Stimulated activated CD4-positive, alpha-beta T cell treated with anti-CD3 and anti-CD28 coated beads, Interleukin-15, amount 100 ng/mL, for 48 hours (primary cell): Measurements from ENCODE around the gene C1QC.

Experiments used
- DNase-seq, 2 donors: peaks; one replicate each; pipeline ENCODE4 v3.0.0-alpha.2; 2020; ENCODE audit warnings: low read depth in 2 of 2

Gene C1QC

GRCh38 chr1:22643381-22643780, at the start of gene C1QC:
Gene C1QC (plus strand): TSS chr1:22643633. CDS start chr1:22644024, 391 bp downstream.
- no peak for DNase-seq

- DNase-seq: no peak
Observed at GRCh38 chr1:22594396-22594795, 49.0 kb upstream of the C1QC start.

GRCh38 chr1:22595108-22595507, 48.3 kb upstream of the C1QC start:
- no peak for DNase-seq

DNA sequence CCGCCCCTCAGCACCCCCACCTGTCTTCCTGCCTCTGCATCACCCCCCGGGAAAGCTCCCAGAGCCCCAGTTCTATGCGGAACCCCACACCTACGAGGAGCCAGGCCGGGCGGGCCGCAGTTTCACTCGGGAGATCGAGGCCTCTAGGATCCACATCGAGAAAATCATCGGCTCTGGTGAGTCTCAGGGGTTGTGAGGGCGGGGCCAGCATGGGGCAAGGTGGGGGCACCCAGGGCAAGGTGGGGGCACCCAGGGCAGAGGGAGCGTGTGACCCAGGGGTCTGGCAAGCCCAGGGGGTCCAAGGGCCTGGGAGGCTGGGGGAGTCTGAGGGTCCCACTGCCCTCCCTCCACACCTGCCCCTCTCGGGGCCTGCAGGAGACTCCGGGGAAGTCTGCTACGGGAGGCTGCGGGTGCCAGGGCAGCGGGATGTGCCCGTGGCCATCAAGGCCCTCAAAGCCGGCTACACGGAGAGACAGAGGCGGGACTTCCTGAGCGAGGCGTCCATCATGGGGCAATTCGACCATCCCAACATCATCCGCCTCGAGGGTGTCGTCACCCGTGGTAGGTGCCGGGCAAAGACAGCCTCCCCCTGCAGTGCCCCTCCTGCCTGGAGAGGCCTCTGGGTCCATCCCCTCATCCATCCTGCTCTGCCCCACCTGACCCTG, 46.0 kb upstream of the C1QC start:
- no peak for DNase-seq

GRCh38 chr1:22597996-22598395, 45.4 kb upstream of the C1QC start:
- DNase-seq: no peak

DNA sequence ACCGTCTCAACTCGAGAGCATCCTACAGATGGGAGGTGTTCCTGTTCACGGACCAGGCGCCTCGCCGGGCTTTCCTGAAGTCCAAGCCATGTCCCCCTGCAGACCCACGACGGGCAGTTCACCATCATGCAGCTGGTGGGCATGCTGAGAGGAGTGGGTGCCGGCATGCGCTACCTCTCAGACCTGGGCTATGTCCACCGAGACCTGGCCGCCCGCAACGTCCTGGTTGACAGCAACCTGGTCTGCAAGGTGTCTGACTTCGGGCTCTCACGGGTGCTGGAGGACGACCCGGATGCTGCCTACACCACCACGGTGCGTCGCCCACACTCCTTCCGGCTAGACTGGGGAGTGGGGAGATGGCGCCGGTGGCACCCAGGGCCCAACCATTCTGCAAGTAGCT, 44.7 kb upstream of the C1QC start:
- no peak for DNase-seq

DNA sequence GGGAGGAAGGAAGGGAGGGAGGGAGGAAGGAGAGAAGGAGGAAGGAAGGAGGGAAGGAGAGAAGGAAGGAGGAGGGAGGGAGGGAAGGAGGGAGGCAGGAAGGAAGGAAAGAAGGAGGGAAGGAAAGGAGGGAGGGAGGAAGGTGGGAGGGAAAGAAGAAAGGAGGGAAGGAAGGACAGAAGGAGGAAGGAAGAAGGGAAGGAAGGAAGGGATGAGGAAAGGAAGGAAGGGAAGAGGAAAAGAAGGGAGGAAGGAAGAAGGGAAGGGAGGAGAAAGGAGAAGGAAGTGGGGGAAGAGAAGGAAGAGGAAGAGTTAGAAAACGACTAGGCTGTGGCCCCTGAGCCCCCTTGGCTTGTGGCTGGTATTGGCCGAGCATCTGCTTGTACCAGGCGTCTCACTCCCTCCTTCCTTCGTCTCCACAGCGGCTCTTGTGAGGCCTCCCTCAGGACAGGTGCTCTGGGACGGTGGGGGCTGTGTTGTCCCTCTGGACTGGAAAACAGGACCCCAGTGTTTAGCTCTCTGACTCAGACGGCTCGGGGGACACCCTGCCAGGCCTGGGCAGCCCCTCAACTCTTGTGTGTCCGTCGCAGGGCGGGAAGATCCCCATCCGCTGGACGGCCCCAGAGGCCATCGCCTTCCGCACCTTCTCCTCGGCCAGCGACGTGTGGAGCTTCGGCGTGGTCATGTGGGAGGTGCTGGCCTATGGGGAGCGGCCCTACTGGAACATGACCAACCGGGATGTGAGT, 43.2 kb upstream of the C1QC start:
- no peak for DNase-seq

DNA sequence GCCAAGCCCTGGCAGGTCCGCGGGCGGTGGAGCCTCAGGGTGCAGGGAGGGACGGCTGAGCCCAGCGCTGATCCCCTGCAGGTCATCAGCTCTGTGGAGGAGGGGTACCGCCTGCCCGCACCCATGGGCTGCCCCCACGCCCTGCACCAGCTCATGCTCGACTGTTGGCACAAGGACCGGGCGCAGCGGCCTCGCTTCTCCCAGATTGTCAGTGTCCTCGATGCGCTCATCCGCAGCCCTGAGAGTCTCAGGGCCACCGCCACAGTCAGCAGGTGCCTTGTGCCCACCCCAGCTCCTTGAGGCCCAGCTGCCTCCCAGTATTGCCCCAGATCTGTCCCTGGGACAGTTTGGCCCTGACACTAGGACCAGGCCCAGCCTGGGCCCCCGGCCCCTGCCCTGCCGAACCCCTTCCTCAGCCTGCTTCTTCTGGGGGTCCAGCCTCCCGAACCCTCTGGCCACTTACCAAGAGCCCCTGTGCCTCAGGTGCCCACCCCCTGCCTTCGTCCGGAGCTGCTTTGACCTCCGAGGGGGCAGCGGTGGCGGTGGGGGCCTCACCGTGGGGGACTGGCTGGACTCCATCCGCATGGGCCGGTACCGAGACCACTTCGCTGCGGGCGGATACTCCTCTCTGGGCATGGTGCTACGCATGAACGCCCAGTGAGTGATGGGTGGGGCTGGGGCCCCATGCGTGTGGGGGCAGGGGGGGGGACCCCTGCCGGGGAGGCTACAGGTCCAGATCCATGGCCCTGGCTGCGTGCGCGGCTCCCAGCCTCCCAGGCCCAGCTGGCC, 42.4 kb upstream of the C1QC start:
- DNase-seq: no peak

DNA sequence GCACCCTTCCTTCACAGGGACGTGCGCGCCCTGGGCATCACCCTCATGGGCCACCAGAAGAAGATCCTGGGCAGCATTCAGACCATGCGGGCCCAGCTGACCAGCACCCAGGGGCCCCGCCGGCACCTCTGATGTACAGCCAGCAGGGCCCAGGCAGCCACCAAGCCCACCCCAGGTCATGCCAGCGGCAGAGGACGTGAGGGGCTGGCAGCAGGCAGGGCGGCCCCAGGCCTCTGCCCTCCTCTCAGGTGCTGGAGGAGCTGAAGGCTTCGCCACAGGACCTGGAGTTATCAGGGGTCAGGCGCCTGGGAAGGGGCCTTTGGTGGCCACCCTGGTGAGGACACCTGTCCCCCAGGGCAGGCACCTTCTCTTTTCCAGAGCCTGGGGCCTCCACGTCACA, 41.8 kb upstream of the C1QC start:
- no peak for DNase-seq

DNA sequence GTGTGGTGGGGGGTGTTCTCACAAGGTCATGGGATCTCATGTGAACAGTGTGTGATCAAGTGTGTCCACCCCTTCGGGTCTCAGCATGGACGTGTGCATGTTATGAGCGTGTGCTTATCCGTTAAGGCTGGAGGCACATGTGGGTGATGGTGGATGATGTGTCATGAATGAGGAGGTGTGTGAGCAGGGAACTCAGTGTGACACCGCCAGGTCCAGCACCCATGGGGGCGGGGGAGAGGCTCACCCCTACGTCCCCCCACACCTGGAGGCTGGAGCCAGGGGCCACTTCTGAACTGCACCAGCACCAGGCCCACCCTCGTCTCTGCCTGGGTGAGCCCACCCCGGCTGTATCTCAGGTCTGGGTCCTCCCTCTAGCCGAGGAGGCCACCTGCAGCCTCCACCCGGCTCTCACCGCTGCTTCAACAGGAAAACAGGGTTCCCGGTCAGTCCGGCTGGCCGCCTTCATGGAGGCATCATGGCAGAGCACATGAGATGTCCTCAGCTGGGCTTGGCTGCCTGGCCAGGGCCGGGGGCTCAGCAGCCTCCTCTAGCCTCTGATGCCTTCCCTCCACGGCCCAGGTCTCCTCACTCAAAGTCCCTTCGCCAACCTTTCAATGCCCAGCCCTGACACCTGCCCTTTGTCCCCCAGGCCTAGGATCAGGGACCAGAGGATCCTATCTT, 41.2 kb upstream of the C1QC start:
- DNase-seq: no peak

GRCh38 chr1:22606161-22606560, 37.3 kb upstream of the C1QC start:
- DNase-seq: no peak

DNA sequence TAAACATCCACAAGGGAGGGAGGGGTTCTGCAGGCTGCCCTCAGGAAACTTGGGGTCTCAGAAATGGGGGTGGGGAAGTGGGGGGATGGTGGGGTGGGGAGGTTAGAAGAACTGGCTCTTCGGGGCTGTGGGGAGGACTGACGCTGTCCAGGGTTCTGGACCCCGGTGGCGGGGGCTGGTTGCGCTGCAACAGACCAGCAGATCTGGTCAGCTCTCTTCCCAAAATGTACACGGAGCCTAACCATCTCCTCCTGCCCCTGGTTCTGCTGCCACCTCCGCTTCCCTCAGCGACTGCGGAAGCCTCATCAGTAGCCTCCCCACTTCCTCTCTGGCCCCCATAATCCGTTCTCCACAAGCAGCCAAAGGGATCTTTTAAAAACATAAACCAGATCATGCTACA, 36.3 kb upstream of the C1QC start:
- DNase-seq: no peak

GRCh38 chr1:22608361-22608760, 35.1 kb upstream of the C1QC start:
- no peak for DNase-seq

DNA sequence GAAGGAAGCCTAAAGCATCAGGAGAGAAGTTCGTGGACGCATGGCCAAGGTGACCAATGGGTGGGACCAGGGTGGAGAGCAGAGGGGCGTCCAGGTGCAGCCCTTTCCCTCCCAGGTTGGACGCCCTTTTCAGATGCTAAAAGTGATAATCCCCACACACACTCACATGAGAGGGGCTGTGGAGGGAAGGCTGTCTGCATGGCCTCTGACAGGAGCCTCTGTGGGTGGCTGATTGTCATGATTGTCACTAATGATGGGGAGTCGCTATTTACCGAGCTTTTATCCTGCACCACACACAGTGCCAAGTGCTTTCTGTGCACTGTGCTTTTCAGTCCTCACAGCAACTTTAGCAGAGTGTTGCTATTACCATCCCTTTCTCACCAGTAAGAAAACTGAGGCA, 34.1 kb upstream of the C1QC start:
- DNase-seq: no peak

GRCh38 chr1:22611530-22611947, 31.9 kb upstream of the C1QC start:
- peak in 1 of 2 donors; percentile 8 for DNase-seq

GRCh38 chr1:22612671-22613571, 30.5 kb upstream of the C1QC start:
- DNase-seq: no peak

GRCh38 chr1:22613572-22613918, 29.9 kb upstream of the C1QC start:
- DNase-seq: no peak

DNA sequence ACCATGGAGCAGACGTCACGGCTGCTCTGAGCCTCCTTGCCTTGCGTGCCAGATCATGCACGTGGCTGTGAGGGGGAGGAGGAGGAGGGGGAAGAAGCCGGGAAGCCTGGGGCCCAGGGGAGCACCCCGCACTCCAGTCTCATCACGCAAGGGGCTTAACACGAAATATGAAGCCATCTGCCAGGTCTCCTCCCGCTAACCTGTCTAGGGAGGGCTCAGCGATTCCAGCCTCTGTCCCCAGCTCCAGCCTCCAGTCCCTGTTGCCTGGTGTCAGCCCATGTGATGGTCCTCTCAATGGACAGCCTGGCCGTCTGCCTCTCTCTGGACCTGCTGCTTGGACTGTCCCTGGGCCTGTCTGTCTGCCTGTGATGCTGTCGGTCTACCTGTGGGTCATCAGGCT, 29.5 kb upstream of the C1QC start:
- no peak for DNase-seq

- no peak for DNase-seq
Observed at GRCh38 chr1:22615886-22616285, 27.5 kb upstream of the C1QC start.

DNA sequence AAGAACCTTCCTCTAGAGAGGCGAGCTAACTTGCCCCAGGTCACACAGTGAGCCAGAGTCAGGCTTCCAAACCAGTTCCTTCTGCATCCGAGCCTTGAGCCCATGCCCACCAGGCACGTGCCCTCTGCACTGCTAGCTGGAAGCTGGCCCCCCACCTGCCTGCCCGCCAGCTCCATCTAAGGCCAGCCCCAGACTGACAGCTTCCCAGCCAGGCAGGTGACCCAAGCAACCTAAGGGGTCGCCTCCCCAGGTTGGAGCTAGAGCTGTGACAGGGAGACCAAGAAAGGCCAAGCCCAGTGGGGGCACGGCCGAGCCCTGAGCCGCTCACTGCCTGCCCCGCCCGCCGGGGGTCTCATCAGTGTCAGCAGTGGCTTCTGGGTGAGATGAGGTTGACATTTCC, 26.9 kb upstream of the C1QC start:
- DNase-seq: no peak

DNA sequence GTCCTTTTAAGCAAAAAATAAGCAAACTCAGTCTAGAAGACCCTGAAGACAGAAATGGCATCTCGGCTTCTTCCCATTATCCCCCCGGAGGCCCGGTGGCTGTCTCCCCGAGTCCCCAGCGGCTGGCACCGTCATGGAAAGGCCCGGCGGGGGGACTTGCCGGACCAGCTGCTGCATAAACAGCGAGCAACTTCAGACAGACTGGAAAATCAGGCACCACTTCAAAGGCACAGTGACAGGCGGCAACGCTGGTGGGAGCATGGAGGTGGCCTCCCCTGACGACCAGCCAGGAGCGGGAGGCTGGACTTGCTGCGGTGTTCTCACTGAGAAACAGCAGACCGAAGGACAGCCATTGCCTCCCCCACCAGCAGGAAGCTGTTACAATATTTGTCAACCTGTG, 25.4 kb upstream of the C1QC start:
- no peak for DNase-seq
